IMR-90 (cell line): ENCODE data around the gene C1orf141. TPM values are rescaled to one million over a fixed set of nuclear protein-coding genes. Genes with fewer than 3 reads are reported as not detected.

ENCODE experiments used
- ATAC-seq: fragments of 200-7000 bp; cut with Tn5 transposase; 2 replicates; pipeline ENCODE4 v1.9.1; 2020; ENCODE audit warnings: low read depth, mild to moderate bottlenecking, moderate library complexity
- Bru-seq: library from RNA; stranded (reverse); fragments of 400-500 nt; gene quantifications from one replicate; lab custom pipeline; 2021; lab: Mats Ljungman, UMichigan
- BruChase-seq, 2 experiments: library from RNA; stranded (reverse); fragments of 400-500 nt; gene quantifications; one replicate each; lab custom pipeline; 2021; lab: Mats Ljungman, UMichigan
- BruUV-seq: library from RNA; stranded (reverse); fragments of 400-500 nt; replicated peaks from 2 replicates; lab custom pipeline; 2021; lab: Mats Ljungman, UMichigan
- CTCF ChIA-PET: fragments of 300-600 bp; formaldehyde crosslinking; extraction: SDS; loops from one replicate; lab custom pipeline; 2021; ENCODE audit warnings: antibody characterized with exemption; lab: Yijun Ruan, JAX
- POLR2A ChIA-PET: fragments of 300-600 bp; sonication (Branson Sonifier 250); formaldehyde crosslinking; loops from one replicate; lab custom pipeline; 2022; ENCODE audit warnings: antibody characterized with exemption; ENCODE audit not compliant: unreplicated experiment; lab: Charles Lee
- DNase-seq: peaks from one replicate; pipeline ENCODE4 v3.0.0; 2013
- H2AFZ ChIP-seq: replicated peaks from 2 replicates; pipeline ENCODE3; 2013; ENCODE audit warnings: low read length, mild to moderate bottlenecking; ENCODE audit not compliant: poor library complexity
- H2AK5ac ChIP-seq: 2 replicates; pipeline ENCODE4 v1.6.1; 2013; ENCODE audit warnings: low read depth, low read length, inconsistent platforms
- H2AK9ac ChIP-seq: replicated peaks from 2 replicates; pipeline ENCODE3; 2013; ENCODE audit warnings: mild to moderate bottlenecking, low read depth, low read length, moderate library complexity; ENCODE audit not compliant: poor library complexity
- H2BK120ac ChIP-seq: 2 replicates; pipeline ENCODE4 v1.6.1; 2013; ENCODE audit warnings: low read depth, low read length, inconsistent platforms
- H2BK15ac ChIP-seq: 3 replicates; pipeline ENCODE4 v1.6.1; 2013; ENCODE audit warnings: low read depth, low read length, inconsistent platforms
- H2BK20ac ChIP-seq: 2 replicates; pipeline ENCODE4 v1.6.1; 2013; ENCODE audit warnings: low read depth, mild to moderate bottlenecking, inconsistent platforms, low read length, moderate library complexity
- H2BK5ac ChIP-seq: 2 replicates; pipeline ENCODE4 v1.6.1; 2013; ENCODE audit warnings: mild to moderate bottlenecking, low read depth, low read length, inconsistent platforms; ENCODE audit not compliant: poor library complexity, severe bottlenecking
- H3K14ac ChIP-seq: replicated peaks from 2 replicates; pipeline ENCODE4 v1.6.1; 2013; ENCODE audit warnings: low read depth, low read length, inconsistent platforms
- H3K18ac ChIP-seq: 2 replicates; pipeline ENCODE4 v1.6.1; 2013; ENCODE audit warnings: low read depth, low read length, control low read depth
- H3K23ac ChIP-seq: 2 replicates; pipeline ENCODE4 v1.6.1; 2013; ENCODE audit warnings: low read depth, low read length, inconsistent platforms
- H3K27ac ChIP-seq: 2 replicates; pipeline ENCODE4 v1.5.1; 2013; ENCODE audit warnings: mild to moderate bottlenecking, control low read depth, low read length; ENCODE audit not compliant: insufficient read depth
- H3K27me3 ChIP-seq: 2 replicates; pipeline ENCODE4 v1.6.1; 2013; ENCODE audit warnings: low read length; ENCODE audit not compliant: control insufficient read depth, insufficient read depth
- H3K36me3 ChIP-seq: 2 replicates; pipeline ENCODE4 v1.6.1; 2013; ENCODE audit warnings: low read length, mixed read lengths; ENCODE audit not compliant: control insufficient read depth, insufficient read depth
- H3K4ac ChIP-seq: 2 replicates; pipeline ENCODE4 v1.6.1; 2013; ENCODE audit warnings: low read depth, low read length, inconsistent platforms
- H3K4me1 ChIP-seq: 2 replicates; pipeline ENCODE4 v1.6.1; 2013; ENCODE audit warnings: low read length, mixed read lengths; ENCODE audit not compliant: control insufficient read depth, insufficient read depth
- H3K4me2 ChIP-seq: 2 replicates; pipeline ENCODE4 v1.6.1; 2013; ENCODE audit warnings: low read depth, mild to moderate bottlenecking, control low read depth, low read length, moderate library complexity
- H3K4me3 ChIP-seq: 2 replicates; pipeline ENCODE4 v1.5.1; 2013; ENCODE audit warnings: low read depth, mild to moderate bottlenecking, control low read depth, low read length, moderate library complexity; ENCODE audit not compliant: insufficient read depth
- H3K56ac ChIP-seq: 2 replicates; pipeline ENCODE4 v1.6.1; 2013; ENCODE audit warnings: low read length, inconsistent platforms; ENCODE audit not compliant: insufficient read depth; ENCODE audit errors: extremely low read depth
- H3K79me1 ChIP-seq, 2 experiments: 2 replicates each; pipeline ENCODE4 v1.6.1; 2013; ENCODE audit warnings: low read length in 2 of 2, inconsistent platforms in 1 of 2, low read depth in 1 of 2
- H3K9ac ChIP-seq: 2 replicates; pipeline ENCODE4 v1.6.1; 2013; ENCODE audit warnings: low read depth, low read length, control low read depth
- H3K9me1 ChIP-seq: 2 replicates; pipeline ENCODE4 v1.6.1; 2013; ENCODE audit warnings: low read length, inconsistent platforms; ENCODE audit not compliant: insufficient read depth
- H3K9me3 ChIP-seq: 2 replicates; pipeline ENCODE4 v1.6.1; 2013; ENCODE audit warnings: low read length; ENCODE audit not compliant: control insufficient read depth, insufficient read depth
- H4K20me1 ChIP-seq: 2 replicates; pipeline ENCODE4 v1.6.1; 2013; ENCODE audit warnings: low read length, inconsistent platforms; ENCODE audit not compliant: insufficient read depth
- H4K5ac ChIP-seq: 2 replicates; pipeline ENCODE4 v1.6.1; 2013; ENCODE audit warnings: mild to moderate bottlenecking, low read depth, low read length, control low read depth
- H4K8ac ChIP-seq, 2 experiments: 2 replicates each; pipeline ENCODE4 v1.6.1; 2013; ENCODE audit warnings: low read depth in 2 of 2, low read length in 2 of 2, control low read depth in 1 of 2, inconsistent platforms in 1 of 2
- H4K91ac ChIP-seq: 2 replicates; pipeline ENCODE4 v1.6.1; 2013; ENCODE audit warnings: low read depth, low read length, inconsistent platforms; ENCODE audit not compliant: insufficient read depth
- BHLHE40 ChIP-seq: fragments of 150-350 bp; IDR thresholded peaks from 2 replicates; pipeline ENCODE4 v1.6.1; 2016; ENCODE audit warnings: mild to moderate bottlenecking, low read depth, low read length
- CEBPB ChIP-seq: IDR thresholded peaks from 2 replicates; pipeline ENCODE4 v1.6.1; 2012; ENCODE audit warnings: low read depth, low read length, improper control_type of control experiment
- CHD1 ChIP-seq: IDR thresholded peaks from 2 replicates; pipeline ENCODE4 v1.6.1; 2012; ENCODE audit warnings: low read depth, low read length, improper control_type of control experiment
- ELK1 ChIP-seq: fragments of 150-350 bp; IDR thresholded peaks from 2 replicates; pipeline ENCODE4 v1.6.1; 2016; ENCODE audit warnings: low read depth, mild to moderate bottlenecking, low read length, moderate library complexity, borderline replicate concordance
- FOS ChIP-seq: fragments of 150-350 bp; IDR thresholded peaks from 2 replicates; pipeline ENCODE4 v1.6.1; 2016; ENCODE audit warnings: low read depth, low read length
- MAFK ChIP-seq: IDR thresholded peaks from 2 replicates; pipeline ENCODE4 v1.6.1; 2012; ENCODE audit warnings: low read depth, low read length, improper control_type of control experiment
- MAZ ChIP-seq: IDR thresholded peaks from 2 replicates; pipeline ENCODE4 v1.6.1; 2012; ENCODE audit warnings: low read depth, mild to moderate bottlenecking, low read length, improper control_type of control experiment, moderate library complexity, borderline replicate concordance
- MXI1 ChIP-seq: IDR thresholded peaks from 2 replicates; pipeline ENCODE4 v1.6.1; 2012; ENCODE audit warnings: low read depth, mild to moderate bottlenecking, low read length, moderate library complexity, borderline replicate concordance
- NFE2L2 ChIP-seq: fragments of 150-350 bp; IDR thresholded peaks from 2 replicates; pipeline ENCODE4 v1.6.1; 2016; ENCODE audit warnings: low read depth, mild to moderate bottlenecking, low read length
- POLR2A ChIP-seq: IDR thresholded peaks from 2 replicates; pipeline ENCODE4 v1.6.1; 2012; ENCODE audit warnings: mild to moderate bottlenecking, low read depth, low read length
- RAD21 ChIP-seq: IDR thresholded peaks from 2 replicates; pipeline ENCODE4 v1.6.1; 2012; ENCODE audit warnings: low read length, improper control_type of control experiment
- RCOR1 ChIP-seq: IDR thresholded peaks from 2 replicates; pipeline ENCODE4 v1.6.1; 2012; ENCODE audit warnings: mild to moderate bottlenecking, low read length, improper control_type of control experiment; ENCODE audit not compliant: insufficient replicate concordance
- RFX5 ChIP-seq: IDR thresholded peaks from 2 replicates; pipeline ENCODE4 v1.8.0; 2012; ENCODE audit warnings: low read depth, mild to moderate bottlenecking, low read length, moderate library complexity
- SMC3 ChIP-seq: fragments of 150-350 bp; IDR thresholded peaks from 2 replicates; pipeline ENCODE4 v1.6.1; 2016; ENCODE audit warnings: low read depth, mild to moderate bottlenecking, antibody characterized with exemption, low read length, moderate library complexity
- USF2 ChIP-seq: fragments of 150-350 bp; IDR thresholded peaks from 2 replicates; pipeline ENCODE4 v1.6.1; 2017; ENCODE audit warnings: mild to moderate bottlenecking, antibody characterized with exemption, low read length, low read depth
- WGBS, 2 experiments: methylation state at CpG; one replicate each; pipeline versions ENCODE4 v1.1.5 to v1.1.7; 2013; ENCODE audit warnings: missing lambda C conversion rate in 2 of 2; ENCODE audit not compliant: insufficient read length in 1 of 2; ENCODE audit errors: extremely low coverage in 2 of 2; 5-methylcytosine and 5-hydroxymethylcytosine counted together
- dilution Hi-C: fragments of 300-500 bp; cut with HindIII; formaldehyde crosslinking; loops from one replicate; pipeline ENCODE4 v1.14.3; 2018; ENCODE audit warnings: low sequenced_read_pairs; ENCODE audit not compliant: unreplicated experiment
- in situ Hi-C: fragments of 300-500 bp; cut with MboI; formaldehyde crosslinking; loops from 3 replicates; pipeline ENCODE4 v1.14.3; 2019; ENCODE audit warnings: low sequenced_read_pairs, inconsistent platforms, mixed read lengths
- intact Hi-C: fragments of 100-400 bp; cut with micrococcal nuclease; formaldehyde crosslinking; loops from 2 replicates; pipeline ENCODE4 v1.10.0; 2022
- long read RNA-seq: library from polyadenylated mRNA; unstranded; transcript quantifications from one replicate; pipeline ENCODE4 v2.0.0, GENCODE V29; 2021; ENCODE audit not compliant: unreplicated experiment
- polyA plus RNA-seq, 3 experiments: library from polyadenylated mRNA; depleted of rRNA; stranded (reverse); fragments of >200 nt; gene quantifications; 2 replicates each; pipeline ENCODE4 v1.2.3, GENCODE V29; 2012; ENCODE audit warnings: low replicate concordance in 1 of 3
- total RNA-seq: library from RNA; depleted of rRNA; stranded (reverse); fragments of >200 nt; gene quantifications from 2 replicates; pipeline ENCODE4 v1.2.3, GENCODE V29; 2012; rRNA removed

Gene C1orf141
- total RNA-seq = not detected in 2 replicates
- polyA plus RNA-seq (2012; rRNA removed) = not detected in 2 replicates
- not detected in 2 replicates for polyA plus RNA-seq (2012; cell fraction: cytosol; rRNA removed)
- not detected in 2 replicates for polyA plus RNA-seq (2012; cell fraction: nucleus; rRNA removed; ENCODE audit: low replicate concordance)
- percentile 2 among the genes with signal in this experiment for Bru-seq, nascent RNA
- BruChase-seq, experiment 1, labeled RNA remaining after a 6-hour chase = percentile 3 among the genes with signal in this experiment
- BruChase-seq, experiment 2, labeled RNA remaining after a 2-hour chase = percentile 1 among the genes with signal in this experiment
- long read RNA-seq = 0 reads

DNA sequence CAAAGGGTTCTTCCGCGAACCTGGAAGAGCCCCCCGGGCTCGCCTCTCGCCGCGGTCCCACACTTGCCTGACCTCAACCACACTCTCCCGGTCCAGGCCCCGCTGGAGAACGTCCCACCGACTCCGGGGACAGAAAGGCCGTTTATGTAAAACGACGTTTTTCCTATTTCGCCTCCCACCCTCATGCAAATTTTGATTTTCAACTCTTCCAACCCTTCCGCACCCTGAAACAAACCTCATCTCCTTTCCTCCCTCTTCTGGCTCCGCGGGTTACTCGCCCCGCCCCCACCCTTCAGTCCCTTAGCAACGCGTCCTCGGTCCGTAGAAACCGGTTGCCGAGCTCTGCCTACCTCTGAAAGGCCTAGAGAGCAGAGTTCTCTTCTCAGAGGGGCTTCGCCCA is at the start of gene C1orf141:
C1orf141 (minus strand) TSS at position 276 of the 400 bp plus-strand sequence. CDS start 7,730 bp downstream, outside the sequence.
- no peaks in the 10 kb centered on the region for H3K36me3 ChIP-seq
- H3K27ac ChIP-seq = no peak within 1 kb of the TSS; the same call in 1 of the 2 replicates
- no peak within 1 kb of the TSS for H3K23ac ChIP-seq
- ATAC-seq (no peak), DNase-seq (no peak)
- no peak within 1 kb of the TSS for H3K4ac ChIP-seq
- no peaks in the 10 kb centered on the region for H3K9me3 ChIP-seq
- no peak within 1 kb of the TSS for H4K91ac ChIP-seq
- no peak within 1 kb of the TSS for H2BK15ac ChIP-seq
- 60% methylated on average over 2 of the region's 28 CpGs; no CpG with 5 or more reads in 1 of the 2 experiments for whole genome bisulfite sequencing, 2 experiments
- in situ Hi-C loops (no loop called here), dilution Hi-C loops (no loop called here), intact Hi-C loops (no loop called here)
- ChIA-PET CTCF (no interaction called here), POLR2A (no interaction called here)
- H3K4me2 ChIP-seq = no peak within 1 kb of the TSS
- no peaks in the 10 kb centered on the region for H3K27me3 ChIP-seq
- H2BK5ac ChIP-seq = no peak within 1 kb of the TSS
- no peak within 1 kb of the TSS for H3K9ac ChIP-seq
- H2BK120ac ChIP-seq = no peak within 1 kb of the TSS
- no peak within 1 kb of the TSS for H4K5ac ChIP-seq
- no peaks in the 10 kb centered on the region for H4K20me1 ChIP-seq
- H3K9me1 ChIP-seq = no peaks in the 10 kb centered on the region
- no peak within 1 kb of the TSS for H4K8ac ChIP-seq
- H2AK5ac ChIP-seq = no peak within 1 kb of the TSS
- no peak within 1 kb of the TSS for H3K4me3 ChIP-seq
- H3K4me1 ChIP-seq = peaks cover 4% of the 10 kb centered on the region; the same call in 1 of the 2 replicates
- H3K18ac ChIP-seq = no peak within 1 kb of the TSS; the same call in 1 of the 2 replicates
- BruUV-seq = no TSS peak
- no peak within 1 kb of the TSS for H2AK9ac ChIP-seq
- H2AFZ ChIP-seq = no peak within 1 kb of the TSS
- H2BK20ac ChIP-seq = no peak within 1 kb of the TSS
- H3K79me1 ChIP-seq = no peaks in the 10 kb centered on the region
- no peak within 1 kb of the TSS for H3K14ac ChIP-seq
- H3K56ac ChIP-seq = no peak within 1 kb of the TSS
- TF ChIP-seq MAFK (no peak), RFX5 (no peak), ELK1 (no peak), USF2 (no peak), NFE2L2 (no peak), BHLHE40 (no peak), SMC3 (no peak), POLR2A (no peak), MXI1 (no peak), RAD21 (no peak), FOS (no peak), CHD1 (no peak), CEBPB (no peak), MAZ (no peak), RCOR1 (no peak)
